Thyroid gland (tissue), 4 donors: ENCODE measurements around the gene TMSB15A. TPM values are rescaled to one million over a fixed set of nuclear protein-coding genes. Genes with fewer than 3 reads are reported as not detected.

Experiments
- total RNA-seq, 4 donors: library from RNA; depleted of rRNA; stranded (reverse); fragments of >200 nt; gene quantifications; one replicate each; pipeline ENCODE4 v1.2.3, GENCODE V29; 2016

The TMSB15A gene
- total RNA-seq, 4 donors from 2014 or later = 0.78 to 5.2 TPM; not detected in 2

Other genes with a start within 250 kb of the TMSB15A start
- not detected for gene NXF2B, start 76.7 kb downstream of the TMSB15A start, total RNA-seq
- not detected for gene TCP11X2, start 44.9 kb downstream of the TMSB15A start, total RNA-seq
- gene ARMCX5, start 82.8 kb upstream of the TMSB15A start, total RNA-seq = 10 to 100 TPM; 20.3 to 30.9 (median 27.1) TPM
- gene GPRASP1, start 134.7 kb upstream of the TMSB15A start, total RNA-seq = 10 to 100 TPM; 18.6 to 32.2 (median 26.2) TPM
- 10 to 100 TPM; 24.6 to 35.1 (median 28.9) TPM for gene GPRASP2, start 195.7 kb upstream of the TMSB15A start, total RNA-seq
- gene GPRASP3, start 204.0 kb upstream of the TMSB15A start, total RNA-seq = 1 to 10 TPM; 4.2 to 8.3 (median 5.8) TPM